ENCODE data around the gene PYGL.

PYGL gene

GRCh38 chr14:50882932-50883826 is 61.1 kb downstream of the PYGL start:
- Histone ChIP-seq H3K4me3 (ENCODE audit: insufficient read depth, low read depth, low read length, poor library complexity, severe bottlenecking) (no peak overlapping the region), H3K27me3 (replicated peaks; ENCODE audit: control insufficient read depth, insufficient read depth, low read length, poor library complexity, severe bottlenecking) (no peaks in the 10 kb centered on the region), H3K9me3 (ENCODE audit: control insufficient read depth, low read length) (no peaks in the 10 kb centered on the region), H3K27ac (ENCODE audit: insufficient read depth, low read length, poor library complexity, severe bottlenecking) (no peak overlapping the region), H3K4me1 (ENCODE audit: control insufficient read depth, insufficient read depth, low read length, poor library complexity, severe bottlenecking) (no peaks in the 10 kb centered on the region), H3K36me3 (ENCODE audit: control insufficient read depth, insufficient read depth, low read length) (no peaks in the 10 kb centered on the region)
- no peak for DNase-seq

- no peak overlapping the region for H3K4me3 ChIP-seq (ENCODE audit: insufficient read depth, low read depth, low read length, poor library complexity, severe bottlenecking)
- H3K4me1 ChIP-seq (ENCODE audit: control insufficient read depth, insufficient read depth, low read length, poor library complexity, severe bottlenecking): peaks cover 13% of the 10 kb centered on the region
- H3K9me3 ChIP-seq (ENCODE audit: control insufficient read depth, low read length): no peaks in the 10 kb centered on the region
- H3K36me3 ChIP-seq (ENCODE audit: control insufficient read depth, insufficient read depth, low read length): no peaks in the 10 kb centered on the region
- DNase-seq: peak; percentile 12 to 36 (median 29)
- H3K27ac ChIP-seq (ENCODE audit: insufficient read depth, low read length, poor library complexity, severe bottlenecking): no peak overlapping the region
- peaks cover 15% of the 10 kb centered on the region for H3K27me3 ChIP-seq (replicated peaks; ENCODE audit: control insufficient read depth, insufficient read depth, low read length, poor library complexity, severe bottlenecking)
Observed at GRCh38 chr14:50875359-50876070, 68.8 kb downstream of the PYGL start.

GRCh38 chr14:50874757-50875156 is 69.5 kb downstream of the PYGL start:
- no peaks in the 10 kb centered on the region for H3K9me3 ChIP-seq (ENCODE audit: control insufficient read depth, low read length)
- no peaks in the 10 kb centered on the region for H3K36me3 ChIP-seq (ENCODE audit: control insufficient read depth, insufficient read depth, low read length)
- H3K4me3 ChIP-seq (ENCODE audit: insufficient read depth, low read depth, low read length, poor library complexity, severe bottlenecking): no peak overlapping the region
- H3K27me3 ChIP-seq (replicated peaks; ENCODE audit: control insufficient read depth, insufficient read depth, low read length, poor library complexity, severe bottlenecking): peaks cover 22% of the 10 kb centered on the region
- no peak for DNase-seq
- H3K4me1 ChIP-seq (ENCODE audit: control insufficient read depth, insufficient read depth, low read length, poor library complexity, severe bottlenecking): peaks cover 13% of the 10 kb centered on the region
- H3K27ac ChIP-seq (ENCODE audit: insufficient read depth, low read length, poor library complexity, severe bottlenecking): no peak overlapping the region

- Histone ChIP-seq H3K9me3 (ENCODE audit: control insufficient read depth, low read length) (no peaks in the 10 kb centered on the region), H3K27me3 (replicated peaks; ENCODE audit: control insufficient read depth, insufficient read depth, low read length, poor library complexity, severe bottlenecking) (peaks cover 27% of the 10 kb centered on the region), H3K36me3 (ENCODE audit: control insufficient read depth, insufficient read depth, low read length) (no peaks in the 10 kb centered on the region), H3K27ac (ENCODE audit: insufficient read depth, low read length, poor library complexity, severe bottlenecking) (no peak within 1 kb of the TSS), H3K4me1 (ENCODE audit: control insufficient read depth, insufficient read depth, low read length, poor library complexity, severe bottlenecking) (peaks cover 13% of the 10 kb centered on the region), H3K4me3 (ENCODE audit: insufficient read depth, low read depth, low read length, poor library complexity, severe bottlenecking) (no peak within 1 kb of the TSS)
- DNase-seq: no peak
Observed at GRCh38 chr14:50871914-50872732, 72.2 kb downstream of the PYGL start, which contains the start of gene ABHD12B. Gene ABHD12B, plus strand, starts transcription at chr14:50872053. Its CDS starts 122 bp downstream, at chr14:50872175.

- Histone ChIP-seq H3K4me3 (ENCODE audit: insufficient read depth, low read depth, low read length, poor library complexity, severe bottlenecking) (no peak overlapping the region), H3K27me3 (replicated peaks; ENCODE audit: control insufficient read depth, insufficient read depth, low read length, poor library complexity, severe bottlenecking) (peaks cover 29% of the 10 kb centered on the region), H3K4me1 (ENCODE audit: control insufficient read depth, insufficient read depth, low read length, poor library complexity, severe bottlenecking) (peaks cover 13% of the 10 kb centered on the region), H3K27ac (ENCODE audit: insufficient read depth, low read length, poor library complexity, severe bottlenecking) (no peak overlapping the region), H3K36me3 (ENCODE audit: control insufficient read depth, insufficient read depth, low read length) (no peaks in the 10 kb centered on the region), H3K9me3 (ENCODE audit: control insufficient read depth, low read length) (no peaks in the 10 kb centered on the region)
- DNase-seq: no peak
Observed at GRCh38 chr14:50871228-50871627, 73.1 kb downstream of the PYGL start.

GRCh38 chr14:50865391-50866076 is 78.7 kb downstream of the PYGL start:
- Histone ChIP-seq H3K36me3 (ENCODE audit: control insufficient read depth, insufficient read depth, low read length) (no peaks in the 10 kb centered on the region), H3K4me3 (ENCODE audit: insufficient read depth, low read depth, low read length, poor library complexity, severe bottlenecking) (no peak overlapping the region), H3K9me3 (ENCODE audit: control insufficient read depth, low read length) (no peaks in the 10 kb centered on the region), H3K27me3 (replicated peaks; ENCODE audit: control insufficient read depth, insufficient read depth, low read length, poor library complexity, severe bottlenecking) (peaks cover 15% of the 10 kb centered on the region), H3K27ac (ENCODE audit: insufficient read depth, low read length, poor library complexity, severe bottlenecking) (no peak overlapping the region), H3K4me1 (ENCODE audit: control insufficient read depth, insufficient read depth, low read length, poor library complexity, severe bottlenecking) (no peaks in the 10 kb centered on the region)
- no peak for DNase-seq

- H3K4me1 ChIP-seq (ENCODE audit: control insufficient read depth, insufficient read depth, low read length, poor library complexity, severe bottlenecking): no peaks in the 10 kb centered on the region
- H3K9me3 ChIP-seq (ENCODE audit: control insufficient read depth, low read length): no peaks in the 10 kb centered on the region
- H3K36me3 ChIP-seq (ENCODE audit: control insufficient read depth, insufficient read depth, low read length): no peaks in the 10 kb centered on the region
Observed at GRCh38 chr14:50864946-50865345, 79.3 kb downstream of the PYGL start.

GRCh38 chr14:50864237-50864636 is 80.0 kb downstream of the PYGL start:
- Histone ChIP-seq H3K4me3 (ENCODE audit: insufficient read depth, low read depth, low read length, poor library complexity, severe bottlenecking) (no peak overlapping the region), H3K27ac (ENCODE audit: insufficient read depth, low read length, poor library complexity, severe bottlenecking) (no peak overlapping the region), H3K36me3 (ENCODE audit: control insufficient read depth, insufficient read depth, low read length) (no peaks in the 10 kb centered on the region), H3K27me3 (replicated peaks; ENCODE audit: control insufficient read depth, insufficient read depth, low read length, poor library complexity, severe bottlenecking) (peaks cover 5% of the 10 kb centered on the region), H3K4me1 (ENCODE audit: control insufficient read depth, insufficient read depth, low read length, poor library complexity, severe bottlenecking) (no peaks in the 10 kb centered on the region), H3K9me3 (ENCODE audit: control insufficient read depth, low read length) (no peaks in the 10 kb centered on the region)
- no peak for DNase-seq

More at GRCh38 chr14:50864946-50865345, 79.3 kb downstream of the PYGL start:
- H3K27me3 ChIP-seq (replicated peaks; ENCODE audit: control insufficient read depth, insufficient read depth, low read length, poor library complexity, severe bottlenecking): peaks cover 9% of the 10 kb centered on the region
- DNase-seq: no peak
- no peak overlapping the region for H3K4me3 ChIP-seq (ENCODE audit: insufficient read depth, low read depth, low read length, poor library complexity, severe bottlenecking)
- H3K27ac ChIP-seq (ENCODE audit: insufficient read depth, low read length, poor library complexity, severe bottlenecking): no peak overlapping the region

- H3K27ac ChIP-seq (ENCODE audit: insufficient read depth, low read length, poor library complexity, severe bottlenecking): no peak overlapping the region
- peaks cover 2% of the 10 kb centered on the region for H3K27me3 ChIP-seq (replicated peaks; ENCODE audit: control insufficient read depth, insufficient read depth, low read length, poor library complexity, severe bottlenecking)
- no peak overlapping the region for H3K4me3 ChIP-seq (ENCODE audit: insufficient read depth, low read depth, low read length, poor library complexity, severe bottlenecking)
- H3K36me3 ChIP-seq (ENCODE audit: control insufficient read depth, insufficient read depth, low read length): no peaks in the 10 kb centered on the region
- DNase-seq: no peak
- H3K4me1 ChIP-seq (ENCODE audit: control insufficient read depth, insufficient read depth, low read length, poor library complexity, severe bottlenecking): no peaks in the 10 kb centered on the region
- no peaks in the 10 kb centered on the region for H3K9me3 ChIP-seq (ENCODE audit: control insufficient read depth, low read length)
Observed at GRCh38 chr14:50862036-50862570, 82.2 kb downstream of the PYGL start.

Data from effector memory CD4-positive, alpha-beta T cell (primary cell).